GM19238 (cell line): ENCODE measurements around the gene TRMT61A.
"Not testable (repeated sequence)": the region's sequence is repeated elsewhere in the genome, so short reads cannot be mapped to it uniquely, and the experiment has no call there.

ENCODE experiments used
- DNase-seq: peaks from one replicate; pipeline ENCODE4 v3.0.0; 2011; ENCODE audit warnings: low spot score; ENCODE audit not compliant: insufficient read length

TRMT61A gene

DNA sequence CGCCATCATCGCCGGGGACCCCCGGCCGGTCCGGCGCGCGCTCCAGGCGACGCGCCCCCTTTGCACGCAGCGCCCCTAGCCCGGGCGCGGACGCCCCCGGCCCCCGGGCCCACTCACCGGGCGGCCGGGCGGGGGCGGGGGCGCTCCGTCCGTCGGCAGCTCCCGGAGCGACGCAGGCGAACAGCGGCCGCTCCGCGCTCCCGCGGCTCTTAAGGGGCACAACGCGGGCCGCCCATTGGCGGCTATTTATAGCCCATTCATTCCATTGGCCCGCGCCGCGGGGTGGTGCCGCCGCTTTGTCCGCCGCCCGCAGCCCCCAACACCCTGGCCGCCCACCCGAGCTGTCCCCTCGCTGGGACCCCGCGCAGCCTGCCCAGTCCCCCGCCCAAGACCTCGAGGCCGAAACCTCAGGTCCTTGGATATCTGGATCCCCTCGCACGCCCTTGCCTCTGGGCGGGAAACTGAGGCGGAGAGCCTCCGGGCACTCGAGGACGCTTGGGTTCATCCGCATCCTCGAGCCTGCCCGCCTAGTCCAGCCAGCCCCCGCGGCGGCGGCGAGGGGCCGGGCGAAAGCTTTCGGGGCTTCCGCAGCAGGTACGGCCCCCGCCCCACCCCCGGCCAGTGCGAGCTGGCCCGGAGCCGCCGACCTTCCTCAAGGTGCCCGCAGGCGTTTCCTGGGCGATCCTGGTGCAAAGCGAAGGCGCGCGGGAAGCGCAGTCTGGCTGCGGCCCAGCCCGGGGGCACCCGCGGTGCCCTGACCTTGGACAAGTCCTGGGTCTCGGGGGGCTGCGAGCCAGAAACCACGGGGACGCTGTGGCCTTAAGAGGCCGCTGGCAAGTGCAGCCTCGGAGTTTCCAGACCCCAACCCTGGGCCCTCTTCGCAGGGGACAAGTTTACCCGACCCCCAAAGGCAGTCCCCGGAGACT lies 6.1 kb upstream of the TRMT61A start, which contains the start of gene CKB:
Gene CKB (minus strand): TSS at position 182 of the 926 bp plus-strand sequence. CDS start 337 bp downstream, outside the sequence.
- no peak for DNase-seq

DNA sequence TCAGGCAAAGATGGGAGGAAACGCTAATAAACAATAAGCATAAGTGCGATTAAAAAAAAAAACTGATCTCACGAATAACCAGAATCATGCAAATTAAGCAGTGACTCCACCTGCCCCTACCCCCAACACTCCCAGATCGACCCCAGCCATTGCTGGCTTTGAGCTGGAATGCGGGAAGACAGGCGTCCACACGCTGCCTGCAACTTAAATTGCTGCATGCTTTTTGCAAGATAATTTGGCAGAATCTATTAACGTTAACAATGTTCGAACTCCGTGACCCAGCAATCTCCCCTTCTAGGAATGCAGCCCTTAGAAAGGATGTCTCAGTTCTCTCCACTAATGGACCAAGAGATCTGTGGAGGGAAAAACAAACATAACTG lies 5.4 kb upstream of the TRMT61A start:
- no peak for DNase-seq

DNA sequence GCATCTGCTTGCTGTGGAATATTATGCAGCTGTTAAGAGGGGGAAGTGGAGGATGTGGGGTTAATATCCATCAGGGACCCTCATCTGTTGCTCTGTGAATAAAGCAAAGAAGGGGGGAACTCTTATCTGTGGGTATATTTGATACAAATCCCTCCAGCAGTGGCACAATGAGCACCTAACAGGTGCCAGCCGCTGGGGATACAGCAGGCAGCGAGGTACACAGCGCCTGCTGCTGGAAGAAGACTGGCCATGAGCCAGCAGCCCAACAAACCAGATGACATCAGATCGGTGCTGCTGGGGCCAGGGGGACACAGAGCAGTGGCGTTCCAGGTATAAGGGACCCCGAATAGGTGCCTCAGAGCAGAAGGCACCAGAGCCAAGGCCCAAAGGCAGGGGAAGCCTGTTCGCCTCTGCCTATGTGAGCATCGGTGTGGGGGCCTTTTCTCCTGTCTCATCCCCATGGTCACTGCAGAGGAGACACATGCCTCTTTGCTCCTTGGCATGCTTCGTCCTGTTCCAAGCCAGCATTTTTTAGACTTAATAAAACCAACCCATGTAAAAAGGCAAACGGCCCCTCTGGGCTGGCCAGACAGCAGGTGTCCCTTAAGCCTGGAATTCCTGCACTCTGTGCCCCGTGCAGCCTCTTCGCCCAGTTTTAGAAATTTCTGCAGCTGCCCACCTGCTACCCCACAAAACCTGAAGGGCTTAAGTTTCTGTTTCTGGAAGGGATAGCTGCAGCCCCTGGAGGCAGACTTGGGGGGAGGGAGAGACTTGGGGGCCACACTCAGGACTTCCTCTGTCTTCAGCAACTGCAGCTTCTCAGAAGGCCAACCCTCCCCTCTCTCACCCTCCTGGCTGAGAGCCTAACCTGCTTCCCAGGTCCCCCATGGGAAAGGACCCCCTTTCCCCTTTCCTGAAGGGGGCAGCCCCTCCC lies 4.7 kb upstream of the TRMT61A start:
- DNase-seq = no peak

DNA sequence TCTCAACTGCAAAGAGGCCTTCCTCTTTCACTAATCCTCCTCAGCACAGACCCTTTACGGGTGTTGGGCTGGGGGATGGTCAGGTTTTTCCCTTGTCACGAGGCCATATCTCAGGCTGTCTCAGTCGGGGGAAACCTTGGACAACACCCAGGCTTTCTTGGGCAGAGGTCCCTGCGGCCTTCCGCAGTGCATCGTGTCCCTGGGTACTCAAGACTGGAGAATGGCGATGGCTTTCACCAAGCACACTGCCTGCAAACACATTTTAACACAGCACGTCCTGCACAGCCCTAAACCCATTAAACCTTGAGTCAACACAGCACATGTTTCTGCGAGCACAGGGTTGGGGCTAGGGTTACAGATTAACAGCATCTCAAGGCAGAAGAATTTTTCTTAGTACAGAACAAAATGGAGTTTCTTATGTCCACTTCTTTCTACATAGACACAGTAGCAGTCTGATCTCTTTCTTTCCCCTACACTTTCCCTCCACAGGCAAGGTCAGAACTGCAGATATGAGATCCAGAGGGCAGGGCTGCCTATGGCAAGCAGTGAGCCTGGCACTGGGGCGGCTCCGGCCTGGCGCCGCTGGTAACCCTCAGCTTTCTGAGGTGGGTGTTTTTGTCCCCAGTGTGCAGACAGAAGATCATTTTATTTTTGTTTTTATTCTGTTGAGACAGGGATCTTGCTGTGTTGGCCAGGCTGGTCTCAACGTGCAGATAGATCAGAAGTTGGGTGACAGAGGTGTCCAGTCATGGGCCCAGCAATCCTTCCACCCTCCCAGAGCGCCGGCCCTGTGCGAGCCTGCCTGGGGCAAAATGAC lies 3.4 kb upstream of the TRMT61A start:
- DNase-seq = not testable (repeated sequence)

DNA sequence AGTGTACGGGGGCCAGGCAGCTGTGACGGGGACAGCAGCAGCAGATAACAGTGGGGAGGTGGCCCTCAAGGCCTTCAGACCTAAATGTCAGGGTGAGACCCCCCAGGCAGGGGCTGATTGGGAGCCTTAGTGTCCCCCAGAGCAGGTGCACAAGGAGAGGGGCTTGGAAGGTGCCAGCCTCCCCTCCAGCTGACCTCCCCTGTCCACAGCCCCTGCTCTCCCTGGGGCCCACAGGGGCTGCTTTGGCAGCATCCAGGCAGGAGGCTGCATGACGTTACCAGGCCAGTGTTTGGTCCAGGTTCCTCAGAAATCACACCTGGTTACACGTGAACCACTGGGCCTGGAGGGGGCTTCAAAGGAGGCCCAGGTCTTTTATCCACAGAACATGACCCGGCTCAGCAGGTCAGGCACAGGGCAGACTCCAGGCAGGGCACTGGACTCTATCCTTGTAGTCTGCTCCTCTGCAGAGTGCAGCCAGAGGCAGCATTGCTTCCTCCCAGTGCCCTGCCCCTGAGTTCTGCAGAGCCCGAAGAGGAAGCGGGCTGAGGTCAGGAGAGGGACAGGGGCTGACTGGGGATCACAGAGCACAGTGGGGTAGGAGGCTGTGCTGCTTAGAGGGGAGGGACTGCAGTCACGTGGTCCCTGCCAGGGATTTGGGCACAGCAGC lies 2.6 kb upstream of the TRMT61A start:
- no peak for DNase-seq

DNA sequence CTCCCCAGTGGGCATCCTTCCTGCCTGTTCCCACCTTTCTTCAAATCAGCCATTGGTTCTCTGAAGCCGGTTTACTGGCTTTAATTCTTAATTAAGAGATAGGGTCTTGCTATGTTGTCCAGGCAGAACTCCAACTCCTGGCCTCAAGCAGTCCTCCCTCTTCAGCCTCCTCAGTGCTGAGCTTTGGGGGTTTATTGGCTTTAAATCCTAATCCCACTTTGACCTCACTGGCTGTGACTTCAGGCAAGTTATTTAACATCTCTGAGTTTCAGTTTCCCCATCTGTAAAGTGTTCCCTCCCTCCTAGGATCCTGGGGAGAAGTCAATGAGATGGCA lies 2.1 kb upstream of the TRMT61A start:
- DNase-seq = no peak

DNA sequence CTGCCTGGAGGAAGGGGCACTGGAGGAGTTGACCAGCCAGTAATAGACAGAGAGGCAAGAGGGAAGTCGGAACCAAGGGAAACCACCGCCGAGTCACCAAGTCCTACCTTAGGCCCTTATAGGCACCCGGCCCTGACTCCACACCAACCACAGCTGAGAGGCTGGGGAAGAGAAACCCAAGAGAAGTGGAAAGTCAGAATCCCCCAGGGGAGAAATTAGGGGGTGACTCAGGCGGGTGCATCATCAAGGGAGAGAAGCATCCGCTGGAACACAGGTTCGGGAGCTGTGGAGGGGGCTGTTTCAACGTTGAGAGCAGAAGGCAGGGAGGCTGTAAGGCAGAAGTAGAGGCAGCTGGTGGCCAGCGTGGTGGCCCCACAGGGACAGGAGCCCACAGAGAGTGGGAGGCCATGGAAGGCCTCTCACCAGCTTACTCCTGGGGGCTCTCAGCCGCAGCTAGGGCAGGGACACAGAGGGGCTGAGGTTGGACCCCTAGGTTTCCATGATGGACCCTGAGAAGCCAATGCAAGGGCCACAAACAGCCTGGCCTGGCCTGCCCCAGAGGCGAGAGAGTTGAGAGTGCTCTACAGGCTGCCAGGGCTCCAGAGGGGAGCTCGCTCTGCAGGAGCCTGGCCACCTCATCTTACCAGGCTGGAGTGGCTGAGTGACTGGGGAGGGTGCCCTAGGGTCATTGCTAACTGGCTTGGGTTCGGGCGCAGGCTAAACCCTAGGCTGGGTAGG lies 1.4 kb upstream of the TRMT61A start:
- peak; percentile 79 for DNase-seq

DNA sequence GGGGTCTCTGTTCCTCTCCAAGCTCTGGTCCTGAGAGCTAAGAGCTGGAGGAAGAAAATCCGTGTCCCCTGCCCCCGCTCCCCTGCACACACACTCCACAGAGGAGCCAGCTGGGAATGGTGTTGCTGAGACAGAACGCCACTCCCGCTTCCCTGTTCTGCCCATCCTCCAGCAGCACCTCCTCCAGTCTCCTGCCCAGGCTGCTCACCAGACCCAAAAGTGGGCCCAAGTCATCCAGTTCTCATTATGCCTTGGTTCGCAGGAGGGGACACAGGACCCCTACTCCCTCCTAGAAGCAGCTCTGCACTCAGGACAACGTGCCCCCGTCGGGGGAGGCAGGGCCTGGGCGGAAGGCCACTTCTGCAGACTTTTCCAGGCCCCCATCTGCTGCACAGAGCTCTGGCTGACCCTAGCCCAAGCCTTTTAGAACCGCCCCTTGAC lies 830 bp upstream of the TRMT61A start:
- no peak for DNase-seq

DNA sequence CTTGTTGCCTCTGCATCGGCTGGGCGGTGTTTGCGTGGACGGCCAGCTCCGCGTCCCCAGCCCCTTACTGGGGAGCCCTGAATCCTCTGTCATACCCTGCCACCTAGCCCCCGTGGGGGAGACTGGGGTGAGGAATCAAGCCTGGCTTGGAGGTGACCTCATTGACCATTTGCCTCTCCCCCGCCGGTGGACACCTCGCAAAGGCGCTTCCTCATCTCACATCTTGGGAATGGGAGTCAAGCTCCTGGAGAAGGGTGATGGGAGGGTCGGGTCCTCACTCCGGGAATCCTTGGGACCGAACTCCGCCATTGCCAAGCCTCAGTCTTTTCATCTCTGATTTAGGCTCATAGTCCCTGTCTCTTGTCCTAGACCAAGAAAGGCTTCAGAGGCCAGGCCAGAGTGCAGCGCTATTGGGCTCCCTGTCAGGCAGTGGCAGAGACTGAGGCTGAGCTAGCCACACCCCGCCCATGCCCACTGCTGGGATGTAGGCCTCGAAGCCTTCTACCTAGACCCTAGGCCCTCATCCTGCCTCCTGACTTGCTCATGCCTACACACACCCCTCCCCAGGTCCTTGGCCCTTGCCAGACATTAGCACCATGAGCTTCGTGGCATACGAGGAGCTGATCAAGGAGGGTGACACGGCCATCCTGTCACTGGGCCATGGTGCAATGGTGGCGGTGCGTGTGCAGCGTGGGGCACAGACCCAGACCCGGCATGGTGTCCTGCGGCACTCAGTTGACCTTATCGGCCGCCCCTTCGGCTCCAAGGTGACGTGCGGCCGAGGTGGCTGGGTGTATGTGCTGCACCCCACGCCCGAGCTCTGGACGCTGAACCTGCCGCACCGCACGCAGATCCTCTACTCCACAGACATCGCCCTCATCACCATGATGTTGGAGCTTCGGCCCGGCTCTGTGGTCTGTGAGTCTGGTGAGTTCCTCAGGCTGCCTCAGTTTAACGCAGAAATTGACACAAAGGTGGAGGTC lies 678 bp downstream of the TRMT61A start:
- no peak for DNase-seq

DNA sequence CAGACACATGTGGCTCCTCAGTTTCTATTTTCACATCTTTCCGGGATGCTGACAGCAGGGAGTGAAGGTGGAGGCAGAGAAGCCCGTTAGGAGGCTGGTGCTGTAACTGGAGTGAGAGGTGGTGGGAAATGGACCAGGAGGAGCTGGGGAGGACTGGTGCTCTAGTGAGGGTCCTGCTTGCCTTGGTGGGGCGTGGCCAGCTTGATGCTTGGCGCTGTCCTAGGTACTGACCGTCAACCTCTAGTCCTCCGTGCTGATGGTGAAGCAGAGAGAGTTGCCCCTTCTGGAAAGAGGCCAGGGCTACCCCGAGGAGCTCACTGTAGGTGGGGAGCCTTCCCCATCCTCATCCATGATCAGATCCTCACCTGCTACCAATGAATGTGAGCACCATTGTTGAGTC lies 1.4 kb downstream of the TRMT61A start:
- DNase-seq = no peak

DNA sequence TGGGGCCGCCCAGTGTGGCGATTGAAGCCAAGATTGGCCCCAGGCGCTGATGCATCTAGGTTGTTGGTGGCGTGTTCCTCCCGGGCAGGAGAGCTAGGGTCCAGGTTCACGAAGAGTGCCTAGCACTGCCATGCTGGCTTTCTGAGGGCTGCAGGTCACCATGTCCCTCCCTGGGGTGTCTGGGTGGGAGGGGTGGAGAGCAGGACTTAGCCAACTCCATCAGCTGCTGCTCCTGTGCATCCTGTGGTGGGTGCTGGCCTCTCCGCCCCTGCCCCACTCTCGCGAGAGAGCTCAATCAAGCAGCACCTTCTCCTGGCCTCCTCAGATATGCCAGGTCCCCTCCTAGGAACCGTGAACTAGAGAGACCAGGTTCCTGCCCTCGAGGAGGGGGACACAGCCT lies 1.8 kb downstream of the TRMT61A start:
- no peak for DNase-seq

DNA sequence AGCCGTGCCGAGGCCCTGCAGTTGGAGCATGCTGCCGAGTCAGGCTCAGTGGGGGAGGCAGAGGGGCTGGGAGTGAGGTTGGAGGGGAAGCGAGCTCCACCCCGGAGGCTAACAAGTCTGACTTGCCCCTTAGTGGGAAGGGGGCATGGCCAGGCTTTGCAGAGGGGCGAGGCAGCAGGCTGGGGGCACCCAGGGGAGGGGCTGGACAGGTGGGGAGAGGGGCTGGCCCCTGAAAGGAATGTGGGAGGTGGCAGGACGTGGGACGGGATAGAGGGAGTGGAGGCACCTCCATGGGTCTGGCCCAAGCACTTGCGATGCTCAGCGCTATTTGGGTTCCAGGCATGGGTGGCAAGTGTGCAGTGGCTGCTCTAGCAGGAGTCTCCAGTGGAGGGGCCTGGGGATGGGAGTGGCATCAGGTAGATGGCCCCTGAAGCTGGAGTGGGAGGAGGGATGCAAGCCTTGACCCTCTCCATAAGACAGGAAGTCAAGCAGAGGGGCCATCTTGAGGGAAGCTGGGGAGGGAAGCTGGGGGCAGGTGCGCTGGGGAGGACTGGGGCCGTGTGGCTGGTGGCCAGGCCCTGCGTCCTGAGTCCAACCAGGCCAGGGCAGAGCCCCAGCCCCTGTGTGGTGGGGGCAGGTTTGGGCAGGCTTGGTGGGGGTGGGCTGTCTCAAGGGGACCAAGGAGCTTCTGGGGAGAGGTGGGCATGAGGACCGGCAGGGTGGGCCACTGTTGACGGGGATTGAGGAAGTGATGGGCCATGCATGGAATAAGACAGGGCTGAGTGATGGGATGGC lies 2.6 kb downstream of the TRMT61A start:
- no peak for DNase-seq

DNA sequence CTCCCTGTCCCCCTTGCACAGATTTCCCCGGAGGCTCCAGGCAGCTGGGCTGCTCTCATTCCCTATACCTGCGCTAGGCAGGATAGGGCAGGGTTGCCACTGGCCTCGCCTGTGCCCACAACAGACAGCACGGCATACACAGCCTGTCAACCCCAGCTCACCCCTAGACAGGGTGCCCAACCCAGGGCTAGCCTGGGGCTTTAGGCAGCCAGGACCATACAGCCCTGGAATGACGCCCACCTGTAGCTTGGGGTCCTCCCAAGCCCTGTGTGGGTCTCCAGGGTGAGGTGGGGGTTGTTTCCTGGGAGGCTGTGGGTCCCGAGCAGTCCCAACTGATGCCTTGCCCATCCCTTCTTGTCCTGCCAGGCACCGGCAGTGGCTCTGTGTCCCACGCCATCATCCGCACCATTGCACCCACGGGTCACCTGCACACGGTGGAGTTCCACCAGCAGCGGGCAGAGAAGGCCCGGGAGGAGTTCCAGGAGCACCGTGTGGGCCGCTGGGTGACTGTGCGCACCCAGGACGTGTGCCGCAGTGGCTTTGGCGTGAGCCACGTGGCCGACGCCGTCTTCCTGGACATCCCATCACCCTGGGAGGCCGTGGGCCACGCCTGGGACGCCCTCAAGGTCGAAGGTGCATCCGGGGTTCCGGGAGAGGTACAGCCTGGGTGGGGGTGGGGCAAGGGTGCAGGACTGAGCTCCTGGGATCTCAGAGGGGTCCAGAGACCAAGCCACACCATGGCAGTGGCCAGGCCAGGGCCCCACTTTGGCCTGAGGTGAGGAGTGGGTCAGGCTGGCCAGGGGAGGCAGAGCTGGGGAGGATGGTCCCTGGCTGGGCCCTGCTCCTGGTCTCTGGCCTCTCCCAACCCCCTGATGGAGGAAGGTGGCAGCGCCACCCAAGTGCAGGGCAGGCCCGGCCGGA lies 3.5 kb downstream of the TRMT61A start:
- no peak for DNase-seq

DNA sequence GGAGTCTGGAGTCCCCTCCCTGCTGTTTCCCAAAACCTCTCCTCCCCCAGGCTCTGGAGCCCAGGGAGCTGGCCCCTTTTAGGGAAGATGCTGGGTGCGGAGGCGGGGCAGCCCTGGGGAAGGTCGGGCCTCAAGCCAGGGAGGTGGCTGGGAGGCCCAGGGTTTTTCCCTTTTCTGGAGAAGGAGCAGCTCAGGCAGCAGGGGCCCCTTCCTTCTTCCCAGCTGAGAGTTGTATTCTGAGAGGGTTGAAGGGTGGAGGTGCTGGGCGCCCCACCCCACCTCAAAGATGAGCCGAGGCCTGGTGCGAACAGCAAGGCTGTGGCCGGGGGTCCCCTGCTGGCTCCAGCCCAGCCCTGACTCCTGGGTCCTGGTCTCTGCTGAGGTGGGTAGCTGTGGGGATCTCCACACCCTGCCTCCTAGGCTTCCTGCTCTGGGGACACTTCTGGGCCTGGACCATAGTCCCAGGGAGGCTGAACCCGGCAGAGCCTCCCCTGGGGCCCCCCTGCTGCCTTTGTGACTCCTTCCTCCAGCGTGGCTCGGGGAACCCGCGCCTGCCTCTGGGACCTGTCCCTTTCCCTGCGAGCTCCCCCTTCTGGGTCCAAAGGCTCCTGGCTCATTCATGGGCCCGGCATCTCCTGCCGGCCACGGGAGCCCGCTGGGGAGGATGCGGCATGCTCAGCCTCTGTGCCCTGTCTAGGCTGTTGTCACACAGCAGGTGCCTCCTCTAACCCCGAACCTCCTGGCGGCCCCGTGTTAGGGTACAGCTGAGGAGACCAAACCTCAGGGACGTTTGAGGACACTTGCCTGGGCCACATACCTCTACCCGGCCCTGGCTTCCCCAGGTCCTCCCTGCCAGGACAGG lies 4.4 kb downstream of the TRMT61A start:
- no peak for DNase-seq

DNA sequence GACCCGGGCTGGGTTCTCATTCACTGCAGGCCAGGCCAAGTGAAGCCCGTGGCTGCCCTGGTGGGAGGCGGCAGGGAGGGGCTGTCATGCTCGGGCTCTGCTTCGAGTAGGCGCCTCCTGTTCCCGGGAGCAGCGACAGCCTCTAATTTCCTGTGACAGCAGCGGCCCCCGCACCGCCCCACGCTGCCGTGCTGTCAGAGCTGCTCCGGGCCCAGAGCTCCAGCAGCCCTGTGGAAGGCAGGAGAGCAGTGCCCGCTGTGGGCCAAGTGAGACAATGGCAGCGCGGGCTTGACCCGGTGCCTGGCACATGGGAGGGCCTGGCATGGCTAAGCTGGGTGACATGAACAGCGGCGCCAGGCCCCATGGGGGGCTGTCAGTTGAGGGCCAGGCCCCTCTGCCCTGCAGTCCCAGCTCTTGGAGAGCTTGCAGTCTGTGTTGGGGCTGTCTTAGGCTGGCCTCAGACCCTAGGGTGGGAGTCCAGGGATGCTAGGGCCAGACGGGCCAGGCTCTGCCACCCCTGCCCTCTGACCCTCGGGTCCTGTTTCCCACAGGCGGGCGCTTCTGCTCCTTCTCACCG lies 5.1 kb downstream of the TRMT61A start:
- no peak for DNase-seq
